Liver (tissue), 9 donors: ENCODE measurements around the gene BNC2. TPM values are rescaled to one million over a fixed set of nuclear protein-coding genes. Genes with fewer than 3 reads are reported as not detected.

Source experiments
- DNase-seq: peaks from one replicate; pipeline ENCODE4 v3.0.0-alpha.2; 2017; ENCODE audit warnings: low spot score
- H3K27ac ChIP-seq, 2 donors: one replicate each; pipeline ENCODE4 v1.7.0; 2013; ENCODE audit warnings: inconsistent platforms in 2 of 2, low read length in 2 of 2, control low read depth in 1 of 2, low read depth in 1 of 2, mild to moderate bottlenecking in 1 of 2
- H3K27me3 ChIP-seq, 4 donors: one replicate each; pipeline versions ENCODE4 v1.6.1 to v1.7.0; 2013; ENCODE audit warnings: low read length in 3 of 4, inconsistent platforms in 1 of 4, mild to moderate bottlenecking in 1 of 4, moderate library complexity in 1 of 4; ENCODE audit not compliant: control insufficient read depth in 4 of 4, insufficient read depth in 4 of 4
- H3K36me3 ChIP-seq, 4 donors: one replicate each; pipeline versions ENCODE4 v1.6.1 to v1.7.0; 2013; ENCODE audit warnings: low read length in 3 of 4, mild to moderate bottlenecking in 3 of 4, low read depth in 1 of 4, moderate library complexity in 1 of 4; ENCODE audit not compliant: control insufficient read depth in 4 of 4, insufficient read depth in 3 of 4
- H3K4me1 ChIP-seq, 4 donors: one replicate each; pipeline versions ENCODE4 v1.6.1 to v1.7.0; 2013; ENCODE audit warnings: low read length in 3 of 4, mild to moderate bottlenecking in 3 of 4, moderate library complexity in 1 of 4; ENCODE audit not compliant: control insufficient read depth in 4 of 4, insufficient read depth in 4 of 4
- H3K4me3 ChIP-seq, 3 donors: one replicate each; pipeline versions ENCODE4 v1.6.1 to v1.7.0; 2013; ENCODE audit warnings: low read length in 3 of 3, control low read depth in 1 of 3, low read depth in 1 of 3, mild to moderate bottlenecking in 1 of 3
- H3K9ac ChIP-seq, 2 donors: one replicate each; pipeline ENCODE4 v1.7.0; 2013; ENCODE audit warnings: low read length in 2 of 2, mild to moderate bottlenecking in 2 of 2, moderate library complexity in 2 of 2, control low read depth in 1 of 2, low read depth in 1 of 2
- H3K9me3 ChIP-seq, 4 donors: one replicate each; pipeline versions ENCODE4 v1.6.1 to v1.7.0; 2013; ENCODE audit warnings: low read length in 3 of 4; ENCODE audit not compliant: control insufficient read depth in 4 of 4
- EGR1 ChIP-seq, 2 donors: IDR thresholded peaks; 2 replicates each; pipeline ENCODE4 v1.6.1; 2016 to 2018; ENCODE audit warnings: antibody characterized with exemption in 2 of 2, low read depth in 2 of 2
- FOXA1 ChIP-seq: IDR thresholded peaks from 2 replicates; pipeline ENCODE4 v1.6.1; 2016; ENCODE audit warnings: antibody characterized with exemption
- FOXA2 ChIP-seq: IDR thresholded peaks from 2 replicates; pipeline ENCODE4 v1.6.1; 2016; ENCODE audit warnings: antibody characterized with exemption
- GABPA ChIP-seq, 2 donors: IDR thresholded peaks in 1 of 2; conservative IDR thresholded peaks in 1 of 2; 2 replicates each; pipeline ENCODE4 v1.6.1; 2016; ENCODE audit warnings: antibody characterized with exemption in 2 of 2, mild to moderate bottlenecking in 1 of 2, moderate library complexity in 1 of 2
- HNF4A ChIP-seq, 2 donors: conservative IDR thresholded peaks; 2 replicates each; pipeline ENCODE4 v1.6.1; 2016; ENCODE audit warnings: antibody characterized with exemption in 2 of 2, mild to moderate bottlenecking in 2 of 2
- HNF4G ChIP-seq: IDR thresholded peaks from 2 replicates; pipeline ENCODE4 v1.6.1; 2016; ENCODE audit warnings: antibody characterized with exemption
- JUND ChIP-seq, 2 donors: IDR thresholded peaks; 2 replicates each; pipeline ENCODE4 v1.6.1; 2016; ENCODE audit warnings: antibody characterized with exemption in 2 of 2
- NR2F2 ChIP-seq: IDR thresholded peaks from 2 replicates; pipeline ENCODE4 v1.6.1; 2016; ENCODE audit warnings: antibody characterized with exemption
- RAD21 ChIP-seq, 2 donors: IDR thresholded peaks; 2 replicates each; pipeline ENCODE4 v1.6.1; 2016; ENCODE audit warnings: antibody characterized with exemption in 2 of 2, mild to moderate bottlenecking in 2 of 2
- SP1 ChIP-seq: IDR thresholded peaks from 2 replicates; pipeline ENCODE4 v1.6.1; 2018; ENCODE audit warnings: antibody characterized with exemption, mild to moderate bottlenecking
- YY1 ChIP-seq: IDR thresholded peaks from 2 replicates; pipeline ENCODE4 v1.6.1; 2016; ENCODE audit warnings: antibody characterized with exemption, mild to moderate bottlenecking
- WGBS: extraction: QIAGEN DNeasy Blood & Tissue Kit; methylation state at CpG from one replicate; pipeline ENCODE4 v1.1.7; 2013; 5-methylcytosine and 5-hydroxymethylcytosine counted together
- polyA plus RNA-seq, 2 donors: library from polyadenylated mRNA; stranded (reverse) in 1 of 2; unstranded in 1 of 2; fragments of 200-250 nt in 1 of 2; fragments of >200 nt in 1 of 2; fragmentation: Nextera tagmentation in 1 of 2; extraction: Ambion mirVana in 1 of 2; gene quantifications; one replicate each; pipeline versions ENCODE4 v1.2.1 to v1.2.3, GENCODE V29; 2013 to 2015
- total RNA-seq, 2 donors: library from RNA; depleted of rRNA; stranded (reverse); fragments of >200 nt; gene quantifications; one replicate each; pipeline ENCODE4 v1.2.3, GENCODE V29; 2014
- TF ChIP-seq, protein P1 (sequence below): IDR thresholded peaks from 2 replicates; pipeline ENCODE4 v1.6.1; 2016; ENCODE audit warnings: antibody characterized with exemption
- TF ChIP-seq, protein P2 (sequence below): IDR thresholded peaks from 2 replicates; pipeline ENCODE4 v1.6.1; 2016; ENCODE audit warnings: antibody characterized with exemption
- TF ChIP-seq, protein P3 (sequence below): IDR thresholded peaks from 2 replicates; pipeline ENCODE4 v1.6.1; 2016; ENCODE audit warnings: antibody characterized with exemption
- donor health status: healthy.
- donor health status: healthy.
- donor health status: healthy.
- donor health status: healthy.
- donor health status: healthy.

Gene BNC2
- total and polyA plus RNA-seq, 4 donors = 0.07 to 0.67 (median 0.08) TPM

DNA sequence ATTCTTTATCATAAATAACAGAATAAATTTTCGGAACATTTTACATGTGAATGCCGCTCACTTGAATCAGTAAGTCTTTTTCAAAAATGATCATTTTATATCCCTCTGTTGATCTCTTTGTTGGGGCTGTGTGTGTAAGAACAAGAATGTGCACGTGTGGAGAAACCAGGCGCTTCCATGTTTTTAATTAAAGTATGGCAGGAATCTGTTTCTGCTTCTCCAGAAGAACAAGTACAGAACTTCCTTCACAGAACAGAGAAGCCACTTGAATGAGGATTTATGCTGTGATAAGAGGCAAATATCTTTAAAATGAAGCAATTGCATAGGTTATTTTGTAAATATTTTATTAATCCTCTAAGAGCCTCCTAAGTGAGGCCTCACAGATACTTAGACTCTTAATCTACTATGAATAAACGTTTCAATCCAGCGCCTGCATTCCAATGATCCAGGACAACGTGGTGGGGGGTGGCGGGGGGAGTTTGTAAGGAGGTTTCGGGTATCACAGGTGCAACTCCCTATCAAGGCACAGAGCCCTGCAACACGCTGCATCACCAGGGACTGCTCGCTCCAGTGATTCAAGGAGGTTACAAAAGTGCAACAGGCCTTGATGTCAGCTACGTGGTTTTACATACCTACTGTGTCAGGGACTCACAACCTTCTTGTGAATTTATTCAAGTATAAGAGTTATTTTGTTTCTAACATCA is 409.2 kb downstream of the BNC2 start (continued):
- no peak for TF ChIP-seq HNF4A (conservative IDR thresholded peaks at IDR 0.05)
- TF ChIP-seq FOXA1 = no peak
- TF ChIP-seq GABPA (IDR thresholded peaks at IDR 0.05 in 1 of 2, conservative IDR thresholded peaks at IDR 0.05 in 1 of 2) = no peak
- TF ChIP-seq, protein P1, sequence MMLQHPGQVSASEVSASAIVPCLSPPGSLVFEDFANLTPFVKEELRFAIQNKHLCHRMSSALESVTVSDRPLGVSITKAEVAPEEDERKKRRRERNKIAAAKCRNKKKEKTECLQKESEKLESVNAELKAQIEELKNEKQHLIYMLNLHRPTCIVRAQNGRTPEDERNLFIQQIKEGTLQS = no peak
- TF ChIP-seq EGR1 (IDR thresholded peaks at IDR 0.05; ENCODE audit: low read depth in 2 of 2) = no peak
- TF ChIP-seq, protein P2, sequence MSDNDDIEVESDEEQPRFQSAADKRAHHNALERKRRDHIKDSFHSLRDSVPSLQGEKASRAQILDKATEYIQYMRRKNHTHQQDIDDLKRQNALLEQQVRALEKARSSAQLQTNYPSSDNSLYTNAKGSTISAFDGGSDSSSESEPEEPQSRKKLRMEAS = no peak

DNA sequence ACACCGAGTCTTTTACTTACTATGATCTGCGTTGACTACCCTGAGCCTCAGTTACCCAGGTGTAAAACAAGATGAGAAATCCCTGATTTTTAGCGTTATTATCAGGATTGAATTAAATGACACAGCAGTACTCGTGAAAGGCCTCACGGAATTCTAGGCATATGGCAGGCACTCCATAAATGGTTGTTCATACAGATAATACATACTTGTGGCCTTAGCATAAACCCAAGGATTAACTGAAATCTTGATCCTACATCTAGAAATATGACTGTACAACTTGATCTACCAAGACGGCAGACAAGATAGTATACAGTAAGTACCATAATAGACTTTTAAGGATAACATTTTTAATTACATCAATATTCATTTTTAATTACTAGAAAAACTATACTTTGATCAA is 409.8 kb downstream of the BNC2 start:
- no peak overlapping the region for H3K4me3 ChIP-seq
- no peaks in the 10 kb centered on the region for H3K9me3 ChIP-seq
- DNase-seq = no peak
- H3K9ac ChIP-seq = no peak overlapping the region
- no peaks in the 10 kb centered on the region for H3K4me1 ChIP-seq
- no peak overlapping the region for H3K27ac ChIP-seq
- WGBS = 95% methylated on average over 6 of the region's 6 CpGs
- H3K36me3 ChIP-seq = no peaks in the 10 kb centered on the region
- no peak for TF ChIP-seq HNF4A (conservative IDR thresholded peaks at IDR 0.05)
- TF ChIP-seq YY1 = no peak
- no peak for TF ChIP-seq JUND (IDR thresholded peaks at IDR 0.05)
- TF ChIP-seq EGR1 (IDR thresholded peaks at IDR 0.05; ENCODE audit: low read depth in 2 of 2) = no peak
- no peak for TF ChIP-seq HNF4G
- TF ChIP-seq NR2F2 = no peak
- TF ChIP-seq, protein P3, sequence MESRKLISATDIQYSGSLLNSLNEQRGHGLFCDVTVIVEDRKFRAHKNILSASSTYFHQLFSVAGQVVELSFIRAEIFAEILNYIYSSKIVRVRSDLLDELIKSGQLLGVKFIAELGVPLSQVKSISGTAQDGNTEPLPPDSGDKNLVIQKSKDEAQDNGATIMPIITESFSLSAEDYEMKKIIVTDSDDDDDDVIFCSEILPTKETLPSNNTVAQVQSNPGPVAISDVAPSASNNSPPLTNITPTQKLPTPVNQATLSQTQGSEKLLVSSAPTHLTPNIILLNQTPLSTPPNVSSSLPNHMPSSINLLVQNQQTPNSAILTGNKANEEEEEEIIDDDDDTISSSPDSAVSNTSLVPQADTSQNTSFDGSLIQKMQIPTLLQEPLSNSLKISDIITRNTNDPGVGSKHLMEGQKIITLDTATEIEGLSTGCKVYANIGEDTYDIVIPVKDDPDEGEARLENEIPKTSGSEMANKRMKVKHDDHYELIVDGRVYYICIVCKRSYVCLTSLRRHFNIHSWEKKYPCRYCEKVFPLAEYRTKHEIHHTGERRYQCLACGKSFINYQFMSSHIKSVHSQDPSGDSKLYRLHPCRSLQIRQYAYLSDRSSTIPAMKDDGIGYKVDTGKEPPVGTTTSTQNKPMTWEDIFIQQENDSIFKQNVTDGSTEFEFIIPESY = no peak
- TF ChIP-seq, protein P1 = no peak
- no peaks in the 10 kb centered on the region for H3K27me3 ChIP-seq

DNA sequence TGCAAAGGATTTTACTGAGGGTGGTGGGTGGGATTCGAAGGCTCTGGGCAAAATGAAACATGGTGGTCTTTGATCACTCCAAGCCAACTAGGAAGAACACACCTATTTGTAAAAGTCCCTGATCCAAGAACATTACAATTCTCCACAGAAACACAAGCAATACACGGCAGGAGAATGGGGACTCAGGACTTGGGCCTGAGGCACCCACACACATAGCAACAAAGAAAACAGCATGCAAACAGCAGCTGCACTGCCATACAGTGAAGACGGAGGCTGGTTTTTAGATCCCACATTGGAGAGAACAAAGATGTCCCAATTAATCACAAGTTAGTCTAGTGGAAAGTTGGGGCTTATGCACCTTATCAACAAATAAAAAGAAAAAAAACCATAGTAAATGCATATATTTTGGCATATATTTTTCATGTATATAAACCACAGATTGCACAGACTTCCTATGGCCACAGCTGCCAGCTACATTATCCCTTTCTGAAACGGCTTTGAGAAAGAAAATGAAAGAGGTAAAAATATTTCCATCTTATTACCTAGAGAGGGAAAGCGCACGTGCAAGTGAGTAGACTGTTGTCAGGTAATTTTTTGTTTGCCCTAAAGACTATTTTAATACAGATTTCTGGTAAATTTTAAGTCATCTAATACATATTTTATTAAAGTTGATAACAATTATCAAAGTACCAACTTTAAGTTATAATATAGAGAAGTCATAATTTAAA is 410.9 kb downstream of the BNC2 start:
- Histone ChIP-seq H3K27ac (no peak overlapping the region), H3K9me3 (no peaks in the 10 kb centered on the region), H3K4me1 (no peaks in the 10 kb centered on the region), H3K9ac (no peak overlapping the region), H3K36me3 (no peaks in the 10 kb centered on the region), H3K4me3 (no peak overlapping the region), H3K27me3 (no peaks in the 10 kb centered on the region)
- WGBS = 87% methylated on average over 6 of the region's 6 CpGs
- no peak for DNase-seq
- TF ChIP-seq NR2F2 (no peak), HNF4A (conservative IDR thresholded peaks at IDR 0.05) (no peak), SP1 (no peak), FOXA2 (no peak), YY1 (no peak), RAD21 (IDR thresholded peaks at IDR 0.05) (no peak)
